GM12878 (cell line): ENCODE measurements around the gene CFAP61.

ENCODE experiments used
- CEBPB ChIP-seq, 2 experiments: fragments of 150-350 bp in 1 of 2; IDR thresholded peaks; 2 replicates each; pipeline ENCODE4 v1.6.1; 2012 to 2014; ENCODE audit warnings: low read depth in 2 of 2, low read length in 2 of 2, borderline replicate concordance in 1 of 2, inconsistent platforms in 1 of 2
- CHD1 ChIP-seq: IDR thresholded peaks from 2 replicates; pipeline ENCODE4 v1.6.1; 2012; ENCODE audit warnings: low read depth, low read length, improper control_type of control experiment
- CREB1 ChIP-seq: IDR thresholded peaks from 2 replicates; pipeline ENCODE4 v1.6.1; 2012; ENCODE audit warnings: low read depth, mild to moderate bottlenecking, inconsistent platforms
- EED ChIP-seq: sonication (generic); IDR thresholded peaks from 2 replicates; pipeline ENCODE4 v1.6.1; 2016; ENCODE audit warnings: antibody characterized with exemption, low read depth
- KDM1A ChIP-seq: fragments of 200-600 bp; sonication (generic); IDR thresholded peaks from 2 replicates; pipeline ENCODE4 v1.6.1; 2016; ENCODE audit warnings: borderline replicate concordance
- POLR2A ChIP-seq: IDR thresholded peaks from 2 replicates; pipeline ENCODE4 v1.6.1; 2011; ENCODE audit warnings: low read depth, mild to moderate bottlenecking, low read length
- POLR2AphosphoS5 ChIP-seq: IDR thresholded peaks from 2 replicates; pipeline ENCODE4 v1.6.1; 2011; ENCODE audit warnings: mild to moderate bottlenecking, low read length, inconsistent platforms
- YBX1 ChIP-seq: fragments of 450-650 bp; IDR thresholded peaks from 2 replicates; pipeline ENCODE4 v1.6.1; 2016; ENCODE audit warnings: antibody characterized with exemption
- ZSCAN29 ChIP-seq: fragments of 450-650 bp; IDR thresholded peaks from 2 replicates; pipeline ENCODE4 v1.6.1; 2017; ENCODE audit warnings: mild to moderate bottlenecking, moderate library complexity
- TF ChIP-seq, protein P1 (sequence below): IDR thresholded peaks from 2 replicates; pipeline ENCODE4 v1.6.1; 2012; ENCODE audit warnings: mild to moderate bottlenecking, low read depth, low read length
- TF ChIP-seq, protein P2 (sequence below), 3 experiments: IDR thresholded peaks in 2 of 3; conservative IDR thresholded peaks in 1 of 3; 2 replicates each; pipeline ENCODE4 v1.5.1; 2011; ENCODE audit warnings: low read depth in 3 of 3, low read length in 3 of 3, mild to moderate bottlenecking in 3 of 3, control low read depth in 2 of 3, moderate library complexity in 2 of 3, inconsistent platforms in 1 of 3, mixed read lengths in 1 of 3; ENCODE audit not compliant: control insufficient read depth in 2 of 3, insufficient read depth in 1 of 3; ENCODE audit errors: extremely low read depth in 1 of 3
- TF ChIP-seq, protein P3 (sequence below): fragments of 450-650 bp; IDR thresholded peaks from 2 replicates; pipeline ENCODE4 v1.6.1; 2016; ENCODE audit warnings: mild to moderate bottlenecking, moderate library complexity, borderline replicate concordance
- TF ChIP-seq, protein P4 (sequence below): fragments of 450-650 bp; IDR thresholded peaks from 2 replicates; pipeline ENCODE4 v1.6.1; 2017; ENCODE audit warnings: borderline replicate concordance

DNA sequence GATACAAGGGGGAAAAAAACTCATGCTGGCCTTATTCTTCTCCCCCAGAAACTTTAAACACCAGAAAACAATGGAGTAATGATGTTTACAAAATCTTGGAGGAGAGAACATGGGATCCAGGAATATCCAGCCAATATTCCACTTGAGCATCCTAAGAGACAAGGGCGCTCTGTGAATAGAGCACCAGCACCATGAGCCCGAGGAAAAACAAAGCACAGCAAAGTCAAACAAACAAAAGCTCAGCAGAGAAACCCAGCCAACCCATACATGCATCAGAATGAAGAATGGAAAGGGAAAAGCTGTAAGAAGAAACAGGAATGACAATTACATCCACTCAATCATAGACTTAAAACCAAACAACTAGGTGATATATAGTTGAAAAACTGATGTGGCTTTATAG is 39.8 kb upstream of the CFAP61 start:
- TF ChIP-seq CREB1, result no peak
- TF ChIP-seq YBX1, result no peak
- TF ChIP-seq ZSCAN29, result no peak
- no peak for TF ChIP-seq POLR2A
- TF ChIP-seq KDM1A, result no peak
- TF ChIP-seq, protein P1, sequence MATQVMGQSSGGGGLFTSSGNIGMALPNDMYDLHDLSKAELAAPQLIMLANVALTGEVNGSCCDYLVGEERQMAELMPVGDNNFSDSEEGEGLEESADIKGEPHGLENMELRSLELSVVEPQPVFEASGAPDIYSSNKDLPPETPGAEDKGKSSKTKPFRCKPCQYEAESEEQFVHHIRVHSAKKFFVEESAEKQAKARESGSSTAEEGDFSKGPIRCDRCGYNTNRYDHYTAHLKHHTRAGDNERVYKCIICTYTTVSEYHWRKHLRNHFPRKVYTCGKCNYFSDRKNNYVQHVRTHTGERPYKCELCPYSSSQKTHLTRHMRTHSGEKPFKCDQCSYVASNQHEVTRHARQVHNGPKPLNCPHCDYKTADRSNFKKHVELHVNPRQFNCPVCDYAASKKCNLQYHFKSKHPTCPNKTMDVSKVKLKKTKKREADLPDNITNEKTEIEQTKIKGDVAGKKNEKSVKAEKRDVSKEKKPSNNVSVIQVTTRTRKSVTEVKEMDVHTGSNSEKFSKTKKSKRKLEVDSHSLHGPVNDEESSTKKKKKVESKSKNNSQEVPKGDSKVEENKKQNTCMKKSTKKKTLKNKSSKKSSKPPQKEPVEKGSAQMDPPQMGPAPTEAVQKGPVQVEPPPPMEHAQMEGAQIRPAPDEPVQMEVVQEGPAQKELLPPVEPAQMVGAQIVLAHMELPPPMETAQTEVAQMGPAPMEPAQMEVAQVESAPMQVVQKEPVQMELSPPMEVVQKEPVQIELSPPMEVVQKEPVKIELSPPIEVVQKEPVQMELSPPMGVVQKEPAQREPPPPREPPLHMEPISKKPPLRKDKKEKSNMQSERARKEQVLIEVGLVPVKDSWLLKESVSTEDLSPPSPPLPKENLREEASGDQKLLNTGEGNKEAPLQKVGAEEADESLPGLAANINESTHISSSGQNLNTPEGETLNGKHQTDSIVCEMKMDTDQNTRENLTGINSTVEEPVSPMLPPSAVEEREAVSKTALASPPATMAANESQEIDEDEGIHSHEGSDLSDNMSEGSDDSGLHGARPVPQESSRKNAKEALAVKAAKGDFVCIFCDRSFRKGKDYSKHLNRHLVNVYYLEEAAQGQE, result no peak
- TF ChIP-seq, protein P2, sequence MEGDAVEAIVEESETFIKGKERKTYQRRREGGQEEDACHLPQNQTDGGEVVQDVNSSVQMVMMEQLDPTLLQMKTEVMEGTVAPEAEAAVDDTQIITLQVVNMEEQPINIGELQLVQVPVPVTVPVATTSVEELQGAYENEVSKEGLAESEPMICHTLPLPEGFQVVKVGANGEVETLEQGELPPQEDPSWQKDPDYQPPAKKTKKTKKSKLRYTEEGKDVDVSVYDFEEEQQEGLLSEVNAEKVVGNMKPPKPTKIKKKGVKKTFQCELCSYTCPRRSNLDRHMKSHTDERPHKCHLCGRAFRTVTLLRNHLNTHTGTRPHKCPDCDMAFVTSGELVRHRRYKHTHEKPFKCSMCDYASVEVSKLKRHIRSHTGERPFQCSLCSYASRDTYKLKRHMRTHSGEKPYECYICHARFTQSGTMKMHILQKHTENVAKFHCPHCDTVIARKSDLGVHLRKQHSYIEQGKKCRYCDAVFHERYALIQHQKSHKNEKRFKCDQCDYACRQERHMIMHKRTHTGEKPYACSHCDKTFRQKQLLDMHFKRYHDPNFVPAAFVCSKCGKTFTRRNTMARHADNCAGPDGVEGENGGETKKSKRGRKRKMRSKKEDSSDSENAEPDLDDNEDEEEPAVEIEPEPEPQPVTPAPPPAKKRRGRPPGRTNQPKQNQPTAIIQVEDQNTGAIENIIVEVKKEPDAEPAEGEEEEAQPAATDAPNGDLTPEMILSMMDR (IDR thresholded peaks at IDR 0.05 in 2 of 3, conservative IDR thresholded peaks at IDR 0.05 in 1 of 3; ENCODE audit: control insufficient read depth in 2 of 3, extremely low read depth in 1 of 3, insufficient read depth in 1 of 3, low read depth in 3 of 3, low read length in 3 of 3), result no peak
- no peak for TF ChIP-seq EED
- TF ChIP-seq POLR2AphosphoS5, result no peak
- TF ChIP-seq, protein P3, sequence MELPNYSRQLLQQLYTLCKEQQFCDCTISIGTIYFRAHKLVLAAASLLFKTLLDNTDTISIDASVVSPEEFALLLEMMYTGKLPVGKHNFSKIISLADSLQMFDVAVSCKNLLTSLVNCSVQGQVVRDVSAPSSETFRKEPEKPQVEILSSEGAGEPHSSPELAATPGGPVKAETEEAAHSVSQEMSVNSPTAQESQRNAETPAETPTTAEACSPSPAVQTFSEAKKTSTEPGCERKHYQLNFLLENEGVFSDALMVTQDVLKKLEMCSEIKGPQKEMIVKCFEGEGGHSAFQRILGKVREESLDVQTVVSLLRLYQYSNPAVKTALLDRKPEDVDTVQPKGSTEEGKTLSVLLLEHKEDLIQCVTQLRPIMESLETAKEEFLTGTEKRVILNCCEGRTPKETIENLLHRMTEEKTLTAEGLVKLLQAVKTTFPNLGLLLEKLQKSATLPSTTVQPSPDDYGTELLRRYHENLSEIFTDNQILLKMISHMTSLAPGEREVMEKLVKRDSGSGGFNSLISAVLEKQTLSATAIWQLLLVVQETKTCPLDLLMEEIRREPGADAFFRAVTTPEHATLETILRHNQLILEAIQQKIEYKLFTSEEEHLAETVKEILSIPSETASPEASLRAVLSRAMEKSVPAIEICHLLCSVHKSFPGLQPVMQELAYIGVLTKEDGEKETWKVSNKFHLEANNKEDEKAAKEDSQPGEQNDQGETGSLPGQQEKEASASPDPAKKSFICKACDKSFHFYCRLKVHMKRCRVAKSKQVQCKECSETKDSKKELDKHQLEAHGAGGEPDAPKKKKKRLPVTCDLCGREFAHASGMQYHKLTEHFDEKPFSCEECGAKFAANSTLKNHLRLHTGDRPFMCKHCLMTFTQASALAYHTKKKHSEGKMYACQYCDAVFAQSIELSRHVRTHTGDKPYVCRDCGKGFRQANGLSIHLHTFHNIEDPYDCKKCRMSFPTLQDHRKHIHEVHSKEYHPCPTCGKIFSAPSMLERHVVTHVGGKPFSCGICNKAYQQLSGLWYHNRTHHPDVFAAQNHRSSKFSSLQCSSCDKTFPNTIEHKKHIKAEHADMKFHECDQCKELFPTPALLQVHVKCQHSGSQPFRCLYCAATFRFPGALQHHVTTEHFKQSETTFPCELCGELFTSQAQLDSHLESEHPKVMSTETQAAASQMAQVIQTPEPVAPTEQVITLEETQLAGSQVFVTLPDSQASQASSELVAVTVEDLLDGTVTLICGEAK, result no peak
- no peak for TF ChIP-seq CHD1
- TF ChIP-seq, protein P4, sequence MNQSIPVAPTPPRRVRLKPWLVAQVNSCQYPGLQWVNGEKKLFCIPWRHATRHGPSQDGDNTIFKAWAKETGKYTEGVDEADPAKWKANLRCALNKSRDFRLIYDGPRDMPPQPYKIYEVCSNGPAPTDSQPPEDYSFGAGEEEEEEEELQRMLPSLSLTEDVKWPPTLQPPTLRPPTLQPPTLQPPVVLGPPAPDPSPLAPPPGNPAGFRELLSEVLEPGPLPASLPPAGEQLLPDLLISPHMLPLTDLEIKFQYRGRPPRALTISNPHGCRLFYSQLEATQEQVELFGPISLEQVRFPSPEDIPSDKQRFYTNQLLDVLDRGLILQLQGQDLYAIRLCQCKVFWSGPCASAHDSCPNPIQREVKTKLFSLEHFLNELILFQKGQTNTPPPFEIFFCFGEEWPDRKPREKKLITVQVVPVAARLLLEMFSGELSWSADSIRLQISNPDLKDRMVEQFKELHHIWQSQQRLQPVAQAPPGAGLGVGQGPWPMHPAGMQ, result no peak
- no peak for TF ChIP-seq CEBPB (IDR thresholded peaks at IDR 0.05; ENCODE audit: borderline replicate concordance in 1 of 2, low read depth in 2 of 2, low read length in 2 of 2)
